Middle frontal gyrus (tissue), 1 donor: ENCODE results near the gene HUNK.
"Not testable (repeated sequence)": the region's sequence is repeated elsewhere in the genome, so short reads cannot be mapped to it uniquely, and the experiment has no call there.

Experiments used
- DNase-seq: peaks from one replicate; pipeline ENCODE4 v3.0.0-alpha.2; 2015; ENCODE audit warnings: low spot score; ENCODE audit errors: extremely low spot score

The HUNK gene

GRCh38 chr21:31993826-31994825 is 121.3 kb downstream of the HUNK start:
- DNase-seq: no peak

DNA sequence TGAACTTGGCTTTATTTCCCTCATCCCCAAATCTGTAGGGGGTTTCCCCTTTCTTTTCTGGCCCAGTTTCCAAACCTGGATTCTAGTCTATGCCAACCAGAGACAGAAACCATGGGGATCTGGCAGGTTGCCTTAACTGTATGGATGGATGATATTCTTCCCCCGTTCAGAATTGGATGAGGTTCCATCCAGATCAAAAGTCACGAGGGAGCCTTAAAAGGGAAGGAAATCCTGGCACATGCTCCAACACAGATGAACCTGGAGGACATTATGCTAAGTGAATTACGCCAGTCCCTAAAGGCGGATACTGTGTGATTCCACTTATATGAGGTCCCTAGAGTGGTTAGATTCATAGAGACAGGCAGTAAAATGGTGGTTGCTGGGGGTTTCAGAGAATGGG is 124.4 kb downstream of the HUNK start:
- no peak for DNase-seq

DNA sequence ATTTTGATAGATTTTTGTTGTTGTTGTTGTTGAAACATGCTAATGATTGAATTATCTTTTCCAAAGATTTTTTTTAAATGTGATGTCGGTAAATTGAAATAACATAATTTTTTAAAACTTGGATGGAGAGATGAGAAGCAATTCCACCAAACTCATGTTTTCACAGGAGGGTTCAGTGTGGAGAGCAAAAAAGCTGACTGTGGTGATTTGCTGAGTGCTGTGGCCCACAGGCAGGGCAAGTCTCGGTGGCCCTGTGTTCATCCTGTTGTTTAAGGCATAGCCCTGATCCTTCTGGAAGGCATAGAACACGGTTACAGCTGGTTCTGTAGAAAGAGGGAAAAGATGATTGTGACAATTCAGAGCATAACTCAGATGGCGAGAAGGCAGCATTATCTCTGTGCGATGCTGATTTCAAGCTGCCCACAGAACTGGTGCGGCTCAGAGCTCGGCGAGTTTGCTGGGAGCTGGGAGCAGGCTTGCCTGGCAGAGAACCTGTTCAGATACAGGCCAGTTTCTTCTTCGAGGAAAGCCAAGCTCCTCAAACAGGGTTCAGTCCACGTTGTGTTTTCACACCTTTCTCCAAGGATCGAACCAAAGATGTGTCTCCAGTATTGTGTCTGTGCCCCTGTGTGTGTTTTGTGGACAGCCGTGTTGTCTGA is 127.1 kb downstream of the HUNK start:
- no peak for DNase-seq

DNA sequence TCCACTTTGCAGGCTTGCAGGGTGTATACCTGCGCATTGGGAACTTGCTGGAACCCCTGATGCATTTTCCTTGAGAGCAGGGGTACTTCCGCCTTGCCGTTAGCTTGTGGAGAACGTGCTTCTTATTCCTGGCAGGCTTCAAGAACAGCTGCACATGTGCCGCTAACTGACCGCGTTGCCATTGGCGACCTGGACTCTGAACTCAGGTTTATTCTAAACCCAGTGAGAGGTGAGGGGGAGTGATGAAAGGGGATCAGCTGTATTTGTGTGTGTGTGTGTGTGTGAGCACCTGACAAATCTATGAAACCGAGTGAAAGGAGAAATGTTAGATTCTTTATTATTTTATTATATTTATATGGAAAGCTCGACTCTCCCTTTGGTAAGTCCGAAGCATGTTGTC is 128.6 kb downstream of the HUNK start:
- no peak for DNase-seq

DNA sequence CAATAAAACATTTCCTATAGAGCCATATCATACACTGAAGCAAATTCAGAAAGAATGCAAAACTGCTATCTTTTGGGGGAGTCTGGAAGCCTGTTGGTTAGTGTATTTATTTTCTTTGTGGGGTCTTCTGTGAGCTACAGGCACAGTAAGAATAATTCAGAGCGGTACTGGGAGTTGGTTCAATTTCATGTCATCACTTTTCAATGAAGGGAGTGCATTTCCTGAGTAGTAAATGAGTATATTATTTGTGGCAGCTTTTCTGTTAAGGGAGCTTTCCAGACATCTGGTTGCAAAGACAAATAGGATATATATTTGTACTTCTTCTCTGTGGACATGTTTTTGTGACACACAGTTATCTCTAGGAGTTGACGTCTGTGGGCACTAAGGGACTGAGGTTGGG is 130.6 kb downstream of the HUNK start:
- DNase-seq: no peak

DNA sequence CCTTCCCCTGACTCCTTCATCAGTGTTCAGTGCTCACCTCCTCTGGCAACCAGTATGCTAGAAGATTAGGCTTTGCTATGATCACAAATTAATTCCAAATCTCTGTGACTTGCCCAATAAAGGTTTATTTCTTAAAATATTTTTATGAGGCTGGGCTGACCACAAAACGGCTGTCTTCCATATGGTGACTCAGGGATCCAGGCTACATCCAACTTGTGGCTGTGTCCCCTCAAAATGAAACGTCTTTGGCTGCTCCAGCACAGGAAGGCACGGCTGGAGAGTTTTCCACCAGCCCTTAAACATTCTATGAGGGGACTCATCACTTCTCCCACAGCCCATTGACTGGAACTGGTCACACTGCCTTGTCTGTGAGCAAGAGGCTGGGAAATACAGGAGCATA is 131.5 kb downstream of the HUNK start:
- no peak for DNase-seq

- no peak for DNase-seq
Observed at GRCh38 chr21:32007456-32007855, 134.6 kb downstream of the HUNK start.

- no peak for DNase-seq
Observed at GRCh38 chr21:32008714-32009113, 135.9 kb downstream of the HUNK start.

DNA sequence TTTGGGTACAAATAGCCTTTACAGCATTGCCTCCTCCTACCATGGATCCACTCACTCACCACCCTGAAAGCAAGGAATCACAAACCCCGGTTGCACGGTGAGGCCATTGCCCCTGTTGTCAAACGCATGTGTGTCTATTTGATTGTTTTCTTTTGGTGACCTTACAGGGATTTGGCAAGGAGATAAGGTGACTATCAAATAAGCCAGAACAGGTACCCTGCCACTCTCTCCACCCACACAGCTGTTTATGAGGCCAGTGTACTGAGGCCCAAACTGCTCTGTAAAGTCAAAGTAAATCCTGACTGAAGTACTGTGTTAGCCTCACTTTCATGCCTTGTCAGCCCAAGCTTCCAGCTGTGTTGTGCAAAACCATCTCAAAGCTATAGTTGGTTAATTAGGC is 136.4 kb downstream of the HUNK start:
- no peak for DNase-seq

GRCh38 chr21:32015461-32016139 is 142.8 kb downstream of the HUNK start:
- DNase-seq: no peak

DNA sequence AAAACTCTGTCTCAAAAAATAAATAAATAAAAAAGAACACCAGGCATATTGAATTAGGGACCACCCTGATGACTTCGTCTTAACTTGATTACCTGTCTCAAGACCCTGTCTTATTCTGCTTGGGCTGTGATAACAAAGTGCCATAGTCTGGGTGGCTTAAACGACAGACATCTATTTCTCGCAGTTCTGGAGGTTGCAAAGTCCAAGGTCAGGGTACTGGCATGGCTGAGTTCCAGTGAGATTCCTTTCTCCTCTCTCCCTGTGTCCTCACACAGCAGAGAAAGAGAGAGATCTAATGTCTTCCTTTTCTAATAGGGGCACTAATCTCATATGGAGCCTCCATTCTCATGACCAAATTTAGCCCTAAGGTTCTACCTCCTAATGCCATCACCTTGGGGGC is 145.6 kb downstream of the HUNK start:
- no peak for DNase-seq

DNA sequence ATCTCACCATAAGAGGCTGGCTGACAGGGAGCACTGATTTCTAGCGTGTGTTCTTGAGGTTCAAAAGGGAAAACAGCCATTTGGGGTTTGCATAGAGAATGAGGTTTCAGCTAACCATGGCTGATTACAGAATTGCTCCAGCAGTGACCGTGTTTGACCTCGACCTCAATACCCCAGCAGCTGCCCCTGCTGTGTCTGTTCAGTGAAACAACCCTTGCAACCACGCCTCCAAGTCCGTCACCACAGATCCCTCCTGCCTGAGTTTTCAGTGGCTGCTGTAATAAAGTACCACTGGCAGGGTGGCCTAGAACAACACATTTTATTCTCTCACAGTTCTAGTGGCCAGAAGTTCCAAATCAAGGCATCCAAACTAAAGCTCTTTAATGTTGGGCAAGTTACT is 147.7 kb downstream of the HUNK start:
- no peak for DNase-seq

GRCh38 chr21:32021319-32021994 is 148.6 kb downstream of the HUNK start:
- DNase-seq: no peak

- no peak for DNase-seq
Observed at GRCh38 chr21:32022146-32022545, 149.3 kb downstream of the HUNK start.

- DNase-seq: no peak
Observed at GRCh38 chr21:32030146-32030652, 157.4 kb downstream of the HUNK start.

DNA sequence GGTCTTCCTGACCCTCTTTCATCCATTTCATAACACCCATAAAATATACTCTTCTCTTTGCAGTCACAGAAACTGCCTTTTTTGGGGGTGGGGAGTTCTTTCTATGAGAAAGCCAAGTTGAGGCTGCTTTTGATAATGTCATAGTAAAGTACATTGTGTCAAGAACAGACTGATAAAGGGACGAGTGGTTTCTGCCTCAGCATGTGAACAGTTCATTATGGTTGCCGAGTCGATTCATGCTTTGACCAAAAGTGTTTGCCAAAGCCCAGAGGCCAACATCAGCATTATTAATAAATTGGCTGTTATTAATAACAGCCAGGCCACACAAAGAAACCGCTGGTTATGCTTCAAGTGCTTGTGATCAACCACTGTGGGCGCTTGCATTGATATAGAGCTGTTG is 162.0 kb downstream of the HUNK start:
- no peak for DNase-seq

DNA sequence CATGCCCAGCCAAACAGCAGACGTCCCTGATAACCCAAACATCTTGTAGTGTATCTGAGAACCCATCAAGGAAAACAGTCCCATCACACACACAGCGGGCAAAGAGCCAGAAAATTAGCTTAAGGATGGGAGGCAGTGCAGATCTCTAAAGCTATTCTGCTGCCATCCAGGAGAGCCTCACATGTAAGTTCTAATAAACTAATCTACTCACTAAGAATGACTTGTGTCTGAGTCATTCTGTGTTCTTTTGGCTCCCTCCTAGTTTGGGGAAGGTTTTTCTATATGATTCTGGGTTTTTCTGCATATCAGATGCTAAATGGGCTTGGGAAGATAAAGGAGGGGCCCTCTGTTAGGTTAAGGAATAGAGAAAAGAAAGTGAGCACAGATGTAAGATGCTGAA is 162.8 kb downstream of the HUNK start:
- DNase-seq: no peak

- DNase-seq: no peak
Observed at GRCh38 chr21:32036756-32037155, 163.9 kb downstream of the HUNK start.

- DNase-seq: not testable (repeated sequence)
Observed at GRCh38 chr21:32038751-32039150, 165.9 kb downstream of the HUNK start.

GRCh38 chr21:32043458-32043857 is 170.6 kb downstream of the HUNK start:
- no peak for DNase-seq
